ENCODE measurements around the gene CALCOCO1. TPM values are rescaled to one million over a fixed set of nuclear protein-coding genes. Genes with fewer than 3 reads are reported as not detected.

The CALCOCO1 gene
- total and polyA plus RNA-seq, 12 donors = 48.0 to 187 (median 122) TPM

DNA sequence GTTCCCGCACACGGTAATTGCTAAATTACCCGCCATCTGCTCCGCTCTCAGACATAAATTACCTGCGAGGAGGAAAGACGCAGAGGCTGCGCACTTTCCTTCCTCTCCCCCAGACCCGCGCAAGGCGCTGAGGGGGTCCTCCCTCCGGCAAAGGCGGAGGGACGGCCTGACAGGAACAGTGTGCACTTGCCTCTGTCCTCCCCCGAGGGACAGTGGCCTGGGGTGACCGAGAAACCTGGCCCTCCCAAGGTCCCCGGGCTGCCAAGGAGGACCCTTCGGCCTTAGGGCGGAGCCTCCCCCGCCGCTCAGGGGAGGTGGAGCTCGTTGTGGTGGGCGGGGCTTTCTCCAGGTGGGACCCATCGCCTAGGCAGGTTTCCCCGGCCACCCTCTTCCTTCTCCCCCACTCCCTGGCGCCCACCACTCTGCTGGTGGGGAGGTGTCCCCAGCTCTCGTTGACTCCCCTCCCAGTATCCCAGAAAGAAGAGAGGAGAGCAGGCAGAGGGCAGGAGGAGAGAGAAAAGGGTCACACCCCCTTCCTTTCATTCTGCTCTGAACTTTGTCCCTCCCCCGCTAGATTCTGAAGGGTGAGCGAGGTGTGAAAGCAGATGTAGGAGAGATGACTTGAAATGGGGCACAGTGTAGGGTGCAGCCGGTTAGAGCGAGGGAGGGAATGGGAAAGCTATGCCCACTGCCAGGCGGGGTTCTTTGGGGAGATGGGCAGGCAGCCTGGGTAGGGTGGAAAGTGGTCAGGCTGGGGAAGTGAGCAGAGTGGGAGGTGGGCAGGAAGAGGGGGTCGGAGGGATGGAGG, 11.4 kb upstream of the CALCOCO1 start:
- Histone ChIP-seq H3K27me3 (peaks cover 46% of the 10 kb centered on the region), H3K4me3 (no peak overlapping the region), H3K4me1 (replicated peaks in 1 of 2) (no peaks in the 10 kb centered on the region), H3K27ac (no peak overlapping the region), H3K36me3 (replicated peaks in 1 of 2) (no peaks in the 10 kb centered on the region), H3K9me3 (replicated peaks in 1 of 3) (no peaks in the 10 kb centered on the region)
- 12 to 21% (median 18%) methylated on average over 17 to 32 of the region's 32 CpGs for WGBS, 4 donors
- intact Hi-C loops (cut with DNase I) = no loop called here
- TF ChIP-seq POLR2A (IDR thresholded peaks at IDR 0.05) = no peak
- TF ChIP-seq, protein P1, sequence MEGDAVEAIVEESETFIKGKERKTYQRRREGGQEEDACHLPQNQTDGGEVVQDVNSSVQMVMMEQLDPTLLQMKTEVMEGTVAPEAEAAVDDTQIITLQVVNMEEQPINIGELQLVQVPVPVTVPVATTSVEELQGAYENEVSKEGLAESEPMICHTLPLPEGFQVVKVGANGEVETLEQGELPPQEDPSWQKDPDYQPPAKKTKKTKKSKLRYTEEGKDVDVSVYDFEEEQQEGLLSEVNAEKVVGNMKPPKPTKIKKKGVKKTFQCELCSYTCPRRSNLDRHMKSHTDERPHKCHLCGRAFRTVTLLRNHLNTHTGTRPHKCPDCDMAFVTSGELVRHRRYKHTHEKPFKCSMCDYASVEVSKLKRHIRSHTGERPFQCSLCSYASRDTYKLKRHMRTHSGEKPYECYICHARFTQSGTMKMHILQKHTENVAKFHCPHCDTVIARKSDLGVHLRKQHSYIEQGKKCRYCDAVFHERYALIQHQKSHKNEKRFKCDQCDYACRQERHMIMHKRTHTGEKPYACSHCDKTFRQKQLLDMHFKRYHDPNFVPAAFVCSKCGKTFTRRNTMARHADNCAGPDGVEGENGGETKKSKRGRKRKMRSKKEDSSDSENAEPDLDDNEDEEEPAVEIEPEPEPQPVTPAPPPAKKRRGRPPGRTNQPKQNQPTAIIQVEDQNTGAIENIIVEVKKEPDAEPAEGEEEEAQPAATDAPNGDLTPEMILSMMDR (IDR thresholded peaks at IDR 0.05) = no peak
- no peak for DNase-seq

DNA sequence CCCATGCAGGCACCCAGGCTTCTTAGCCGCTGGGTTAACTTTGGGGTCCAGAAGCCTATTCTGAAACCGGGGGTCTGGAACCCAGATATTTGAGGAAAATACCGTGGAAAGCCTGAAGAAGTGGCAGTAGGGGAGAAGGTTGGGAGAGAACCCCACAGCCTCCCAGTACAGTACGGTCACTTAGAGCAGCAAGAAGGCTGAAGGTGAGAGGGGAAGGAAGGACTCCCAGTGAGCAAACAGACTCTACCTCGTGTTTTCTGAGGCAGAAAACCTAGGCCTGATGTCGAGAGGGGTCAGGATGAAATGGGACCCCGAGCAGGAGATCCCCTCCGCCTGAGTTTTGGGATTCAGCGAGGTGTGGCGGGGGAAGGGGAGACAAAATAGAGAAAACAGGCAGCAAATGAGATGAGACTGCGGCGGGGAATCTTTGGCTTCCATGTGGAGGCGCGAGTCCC, 10.7 kb upstream of the CALCOCO1 start:
- 51 to 65% (median 57%) methylated on average over 14 of the region's 14 CpGs for WGBS, 4 donors
- Histone ChIP-seq H3K4me3 (no peak overlapping the region), H3K27ac (no peak overlapping the region), H3K27me3 (peaks cover 45% of the 10 kb centered on the region), H3K9me3 (replicated peaks in 1 of 3) (no peaks in the 10 kb centered on the region), H3K36me3 (replicated peaks in 1 of 2) (no peaks in the 10 kb centered on the region), H3K4me1 (replicated peaks in 1 of 2) (no peaks in the 10 kb centered on the region)
- intact Hi-C loops (cut with DNase I) = no loop called here
- TF ChIP-seq POLR2A (IDR thresholded peaks at IDR 0.05) = no peak
- TF ChIP-seq, protein P1 (IDR thresholded peaks at IDR 0.05) = no peak
- no peak for DNase-seq

DNA sequence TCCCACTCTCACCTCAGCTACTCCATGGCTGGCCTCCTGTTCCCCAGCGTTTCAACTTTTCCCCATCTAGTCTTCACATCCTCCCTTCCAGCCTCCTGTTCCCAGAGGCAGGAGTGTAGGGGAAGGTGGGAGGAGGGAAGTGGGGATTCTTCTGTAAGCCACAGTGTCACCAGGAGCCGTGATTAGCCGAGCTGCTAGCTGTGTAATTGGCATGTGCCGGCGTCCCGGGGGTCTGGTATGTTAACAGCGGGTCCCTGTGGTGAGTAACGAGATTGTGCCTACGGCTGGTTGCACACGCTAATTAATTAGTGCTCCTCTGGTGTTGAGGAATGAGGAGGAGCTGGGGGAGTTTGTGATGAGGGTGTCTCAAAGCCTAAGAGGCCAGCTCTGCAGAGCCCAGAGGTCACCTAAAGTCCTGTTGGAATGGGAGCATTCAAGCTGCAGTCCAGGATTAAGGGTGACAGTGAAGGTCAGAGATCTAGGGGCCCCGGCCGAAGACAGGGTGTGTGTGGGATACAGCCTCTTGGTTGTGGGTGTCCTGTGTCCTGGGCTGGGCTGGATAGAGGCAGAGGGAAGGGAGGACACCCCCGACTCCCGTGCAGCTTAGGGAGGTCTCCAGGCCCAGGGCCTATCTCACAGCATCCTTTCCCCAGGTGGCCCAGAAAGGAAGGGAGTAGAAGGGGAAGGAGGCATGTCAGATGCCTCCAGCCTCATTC, 10.0 kb upstream of the CALCOCO1 start:
- intact Hi-C loops (cut with DNase I) = no loop called here
- H3K4me3 ChIP-seq = no peak overlapping the region
- peaks cover 40% of the 10 kb centered on the region for H3K27me3 ChIP-seq

DNA sequence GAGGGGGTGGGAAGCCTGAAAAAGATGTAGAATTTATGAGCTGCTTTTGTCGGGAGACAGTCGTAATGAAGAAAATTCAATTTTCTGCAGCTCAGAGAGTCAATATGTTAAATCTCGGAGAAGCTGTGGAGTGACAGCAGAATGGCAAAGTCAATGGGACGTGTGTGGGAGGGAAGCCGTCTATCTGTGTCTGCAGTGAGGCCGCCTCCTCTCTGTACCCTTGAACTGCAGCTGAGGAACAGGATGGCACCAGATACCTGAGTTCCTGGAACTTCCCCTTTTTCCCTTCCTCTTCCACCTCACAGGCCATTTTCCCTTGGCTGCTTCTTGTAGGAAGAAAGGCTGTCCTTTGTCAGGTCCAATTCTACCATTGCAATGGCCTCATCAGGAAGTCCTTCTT, 9.3 kb upstream of the CALCOCO1 start:
- 71 to 84% (median 79%) methylated on average over 6 of the region's 6 CpGs for WGBS, 4 donors
- no peak overlapping the region for H3K27ac ChIP-seq
- H3K36me3 ChIP-seq (replicated peaks in 1 of 2) = no peaks in the 10 kb centered on the region
- TF ChIP-seq POLR2A (IDR thresholded peaks at IDR 0.05) = no peak
- TF ChIP-seq, protein P1 (IDR thresholded peaks at IDR 0.05) = no peak
- no peaks in the 10 kb centered on the region for H3K9me3 ChIP-seq (replicated peaks in 1 of 3)
- DNase-seq = no peak
- intact Hi-C loops (cut with DNase I) = no loop called here
- peaks cover 40% of the 10 kb centered on the region for H3K27me3 ChIP-seq
- H3K4me1 ChIP-seq (replicated peaks in 1 of 2) = no peaks in the 10 kb centered on the region
- H3K4me3 ChIP-seq = no peak overlapping the region

More for the DNA sequence above, 10.0 kb upstream of the CALCOCO1 start:
- H3K9me3 ChIP-seq (replicated peaks in 1 of 3) = no peaks in the 10 kb centered on the region
- WGBS, 4 donors = 73 to 85% (median 77%) methylated on average over 14 of the region's 14 CpGs
- H3K4me1 ChIP-seq (replicated peaks in 1 of 2) = no peaks in the 10 kb centered on the region
- no peak overlapping the region for H3K27ac ChIP-seq
- TF ChIP-seq, protein P1 (IDR thresholded peaks at IDR 0.05) = no peak
- no peak for TF ChIP-seq POLR2A (IDR thresholded peaks at IDR 0.05)
- no peak for DNase-seq
- H3K36me3 ChIP-seq (replicated peaks in 1 of 2) = no peaks in the 10 kb centered on the region

All from adrenal gland (tissue), 12 donors.